DMS79 treated with DMSO at 0.1 percent for 48 hours (cell line): Measurements from ENCODE around the gene CCDC91.
A peak's percentile ranks its signal among the peaks of the same experiment; 100 is the strongest.

Experiments
- DNase-seq: peaks from one replicate; lab custom pipeline; 2025; lab: John Stamatoyannopoulos, UW

The CCDC91 gene

DNA sequence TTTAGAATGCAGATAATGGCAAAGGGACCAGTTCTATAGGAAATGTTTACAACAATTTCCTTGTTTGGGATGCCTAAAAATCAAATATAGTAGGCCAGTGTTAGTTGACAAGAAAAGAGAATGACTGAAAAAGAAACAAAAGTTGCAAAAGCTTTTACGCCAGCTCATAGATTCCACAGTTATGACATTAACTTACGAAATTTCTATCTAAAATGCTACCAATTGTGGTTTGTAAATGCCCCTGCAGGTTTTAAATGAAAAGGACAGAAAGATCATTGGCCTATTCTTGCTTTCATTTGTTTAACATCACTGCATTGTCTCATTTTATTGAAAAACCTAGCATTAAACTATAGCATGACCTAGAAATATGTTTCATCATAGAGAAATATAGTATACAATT lies 345.8 kb downstream of the CCDC91 start:
- no peak for DNase-seq

- DNase-seq = no peak
These were observed 347.2 kb downstream of the CCDC91 start for GRCh38 chr12:28537474-28537873.

DNA sequence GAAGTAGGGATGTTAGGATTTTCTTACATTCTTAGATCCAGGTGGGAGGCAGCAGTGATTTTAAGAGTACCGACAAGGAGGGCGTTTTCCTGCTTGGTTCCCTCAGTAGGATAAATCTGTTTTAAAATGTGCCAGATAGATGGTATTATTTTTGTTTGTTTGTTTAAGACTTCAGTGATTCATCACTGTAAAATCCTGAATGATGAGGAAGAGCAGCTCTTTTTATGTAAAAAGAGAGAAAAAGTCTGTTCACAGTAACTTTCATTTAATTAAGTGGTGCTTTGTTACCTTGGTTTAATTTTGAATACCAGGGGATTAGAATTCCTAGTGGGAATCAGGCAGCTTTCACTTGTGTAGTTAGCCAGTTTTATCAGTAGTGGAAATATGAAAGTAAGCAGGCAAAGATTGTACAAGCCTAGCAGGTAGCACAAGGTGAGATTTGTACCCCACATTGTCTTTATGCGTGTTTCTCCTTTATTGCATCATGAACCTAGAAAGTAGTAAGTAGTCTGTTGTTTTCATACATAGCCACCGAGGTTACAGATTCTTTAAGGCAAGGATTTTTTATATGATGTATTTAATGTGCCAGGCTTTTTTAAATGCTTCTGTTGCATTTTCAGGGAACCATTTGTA lies 349.6 kb downstream of the CCDC91 start:
- DNase-seq = no peak

- DNase-seq = peak; percentile 81
These were observed 350.1 kb downstream of the CCDC91 start for GRCh38 chr12:28540324-28540714.

GRCh38 chr12:28543021-28543890 lies 353.0 kb downstream of the CCDC91 start:
- DNase-seq = no peak

DNA sequence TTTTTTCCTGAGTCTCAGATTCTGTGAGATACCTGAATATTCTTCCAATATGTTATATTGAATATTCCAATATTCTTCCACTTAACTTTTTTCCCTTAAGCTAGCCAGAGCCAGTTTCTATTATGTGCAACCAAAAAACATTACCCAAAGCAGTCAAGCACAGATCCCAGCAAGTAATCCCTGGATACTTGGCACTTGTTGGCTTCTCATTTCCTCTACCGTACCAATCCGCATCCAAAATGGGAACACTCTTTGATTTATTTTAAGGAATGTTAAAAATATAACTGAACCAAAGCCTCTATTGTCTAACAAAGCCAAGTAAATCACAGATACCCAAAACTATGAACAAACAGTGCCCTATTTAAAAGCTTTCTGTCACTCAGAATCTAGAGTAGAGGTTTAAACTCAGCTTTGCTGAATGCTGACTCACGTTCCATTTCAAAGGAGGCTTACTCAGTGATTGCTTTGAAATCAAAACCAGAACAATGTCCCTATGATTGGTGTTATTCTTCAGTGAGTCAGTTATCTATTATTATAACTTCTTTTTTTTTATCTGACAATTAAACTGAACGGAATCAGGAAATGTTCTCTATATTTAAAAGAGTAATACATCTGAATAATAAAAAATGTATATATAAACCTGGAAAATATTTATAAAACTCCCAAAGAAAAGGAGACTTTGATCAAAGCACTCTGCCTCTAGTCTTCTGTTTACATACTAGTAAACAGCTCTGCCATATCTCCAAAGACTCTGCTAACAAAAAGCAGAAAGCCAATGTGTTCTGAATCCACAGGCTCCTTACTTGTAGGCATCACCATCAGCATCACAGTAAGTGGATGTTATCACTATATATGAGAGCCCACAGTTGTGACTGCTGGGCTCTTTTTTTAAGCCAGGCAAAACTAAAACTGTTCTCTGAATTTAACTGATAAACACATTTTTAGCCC lies 360.8 kb downstream of the CCDC91 start:
- DNase-seq = no peak

- no peak for DNase-seq
These were observed 362.2 kb downstream of the CCDC91 start for GRCh38 chr12:28552251-28552970.

- DNase-seq = no peak
These were observed 365.5 kb downstream of the CCDC91 start for GRCh38 chr12:28555748-28556147.

DNA sequence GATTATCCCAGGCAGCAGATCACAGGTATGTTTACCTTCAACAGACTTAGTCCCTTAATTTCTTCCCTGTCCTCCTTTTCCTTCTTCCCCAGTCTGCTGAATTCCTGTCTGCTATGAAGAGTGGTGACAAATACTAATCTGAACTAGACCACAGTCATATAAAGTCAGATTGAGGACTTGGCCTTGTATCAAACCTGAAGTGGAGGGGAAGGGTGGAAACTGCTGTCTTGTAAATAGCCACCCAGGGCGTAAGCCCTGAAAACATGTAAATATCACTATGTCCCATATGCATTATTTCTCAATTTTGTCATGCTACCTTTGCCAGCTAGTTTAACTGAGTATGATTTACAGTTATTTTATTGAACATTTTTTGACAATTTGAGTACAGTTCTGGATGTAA lies 368.0 kb downstream of the CCDC91 start:
- DNase-seq = peak; percentile 12

DNA sequence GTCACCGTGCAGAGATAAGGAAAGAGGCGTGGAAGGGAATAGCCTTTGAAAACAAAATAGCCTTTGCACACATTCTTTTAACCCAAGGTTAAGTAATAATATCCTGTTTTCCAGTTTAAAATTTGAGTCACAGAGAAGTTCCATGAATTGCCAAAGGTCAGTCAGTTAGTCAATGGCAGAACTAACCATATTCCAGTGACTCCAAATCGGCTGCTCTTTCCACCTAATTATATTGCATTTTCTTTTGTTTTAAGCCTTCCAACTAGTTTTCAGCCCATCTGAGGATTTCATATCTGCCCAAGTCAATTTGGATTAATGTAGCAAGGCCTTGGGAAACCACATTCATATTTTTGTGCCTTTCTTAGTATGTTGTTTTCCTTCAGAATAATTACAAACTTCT lies 373.0 kb downstream of the CCDC91 start:
- DNase-seq = no peak

DNA sequence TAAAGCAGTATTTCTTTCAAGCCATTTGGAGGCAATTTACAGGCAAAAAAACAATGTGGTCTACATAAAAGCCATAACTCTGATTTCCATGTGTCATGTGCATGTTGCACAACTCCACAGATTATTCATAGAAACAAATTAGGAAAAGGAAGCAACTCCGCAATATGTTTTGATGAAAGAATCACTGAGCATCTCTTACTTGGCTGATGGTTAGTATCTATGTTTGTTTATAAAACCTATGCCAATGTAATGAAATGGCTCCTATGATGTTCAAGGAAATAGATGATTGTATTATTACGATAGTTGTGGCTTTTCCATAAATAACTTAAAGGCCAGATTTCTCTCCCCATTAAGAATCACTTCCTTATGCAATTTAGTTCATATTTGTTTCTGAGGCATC lies 373.7 kb downstream of the CCDC91 start:
- DNase-seq = no peak

DNA sequence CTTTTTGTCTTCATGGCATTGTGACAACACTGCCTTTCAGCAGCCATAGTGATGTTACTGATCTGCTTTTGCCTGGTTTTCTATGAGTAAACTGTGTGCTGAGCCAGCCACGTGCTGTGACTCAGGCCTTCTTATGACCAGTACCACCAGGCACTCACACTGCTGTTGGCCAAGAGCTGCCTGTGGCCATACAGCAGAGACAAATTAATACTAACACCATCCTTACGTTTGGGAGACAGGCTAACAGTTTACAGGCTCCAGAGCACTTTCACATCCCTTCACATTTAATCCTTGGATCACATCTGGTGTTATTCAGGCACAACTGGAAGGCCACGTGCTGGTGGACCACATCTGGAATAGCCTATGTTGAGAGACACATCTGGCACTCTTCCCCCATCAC lies 377.9 kb downstream of the CCDC91 start:
- no peak for DNase-seq

- DNase-seq = no peak
These were observed 378.4 kb downstream of the CCDC91 start for GRCh38 chr12:28568704-28569103.

GRCh38 chr12:28569698-28570411 lies 379.6 kb downstream of the CCDC91 start:
- DNase-seq = no peak

- DNase-seq = no peak
These were observed 380.6 kb downstream of the CCDC91 start for GRCh38 chr12:28570811-28571210.

DNA sequence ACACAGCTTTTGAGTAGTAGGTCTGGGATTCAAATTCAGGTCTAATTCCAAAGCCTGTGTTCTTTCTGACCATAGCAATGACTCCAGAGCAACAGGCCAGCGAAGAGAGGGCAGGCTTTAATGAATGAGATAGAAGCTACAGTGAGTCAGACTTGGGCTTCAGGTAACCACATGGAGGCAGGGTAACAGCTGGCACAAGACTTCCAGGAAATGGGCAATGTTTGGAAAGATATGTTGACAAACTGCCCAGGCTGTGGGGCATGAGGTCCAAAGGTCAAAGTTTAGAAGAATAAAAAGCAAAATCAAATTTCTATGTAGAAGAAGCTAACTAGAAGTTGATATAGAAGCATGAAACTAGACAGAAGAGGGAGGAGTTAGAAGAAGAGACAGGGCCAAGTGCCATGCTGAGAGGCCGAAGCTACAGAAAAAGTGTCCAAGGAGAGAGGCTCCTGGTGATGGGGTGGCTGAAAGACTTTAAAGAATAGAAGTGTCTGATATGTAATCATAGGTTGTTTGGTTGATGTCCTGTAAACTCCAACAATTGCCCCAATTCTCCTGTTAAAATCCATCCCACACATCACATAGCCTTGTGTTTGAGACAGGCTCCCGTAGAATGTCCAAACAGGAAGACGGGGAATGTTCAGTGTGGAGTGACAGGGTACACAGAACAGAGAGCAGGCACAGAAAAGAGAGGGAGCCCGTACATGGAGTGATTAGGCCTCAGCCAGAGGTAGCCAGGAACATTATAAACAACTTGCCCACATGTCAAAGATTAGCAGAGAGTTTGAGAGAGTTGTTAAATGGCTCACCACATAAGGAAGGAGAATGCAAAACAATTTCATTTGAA lies 384.7 kb downstream of the CCDC91 start:
- DNase-seq = no peak

- no peak for DNase-seq
These were observed 385.4 kb downstream of the CCDC91 start for GRCh38 chr12:28575593-28576205.

- no peak for DNase-seq
These were observed 388.1 kb downstream of the CCDC91 start for GRCh38 chr12:28578361-28578760.

- DNase-seq = no peak
These were observed 388.6 kb downstream of the CCDC91 start for GRCh38 chr12:28578833-28579252.
